ENCODE results near the gene PCED1A. TPM values are rescaled to one million over a fixed set of nuclear protein-coding genes. Genes with fewer than 3 reads are reported as not detected.

Gene PCED1A
- total and polyA plus RNA-seq, 9 of the 15 experiments (the other 6 are each of a cell fraction or from before 2014, with no cell fraction given), result 1.5 to 11.5 (median 5.9) TPM

GRCh38 chr20:2840138-2840966 is at the start of gene PCED1A, which contains the start of gene VPS16 (continued):
- TF ChIP-seq CEBPZ (IDR thresholded peaks at IDR 0.05; ENCODE audit: borderline replicate concordance, low read depth, low read length) (no peak), HNRNPK (IDR thresholded peaks at IDR 0.05; ENCODE audit: low read depth, low read length, poor library complexity, severe bottlenecking) (no peak), E2F4 (CRISPR knock-in tag; IDR thresholded peaks at IDR 0.05; ENCODE audit: low read depth) (no peak), SIX5 (IDR thresholded peaks at IDR 0.05; ENCODE audit: borderline replicate concordance in 1 of 2, insufficient read depth in 1 of 2, low read depth in 1 of 2, low read length in 2 of 2) (peak; percentile 64 to 75; a peak in 3 of 4 replicates), MXI1 (IDR thresholded peaks at IDR 0.05; ENCODE audit: low read depth, low read length) (no peak), RBM15 (IDR thresholded peaks at IDR 0.05; ENCODE audit: insufficient read depth, low read length) (no peak), TOE1 (IDR thresholded peaks at IDR 0.05; ENCODE audit: borderline replicate concordance) (peak; percentile 86), TOE1 (CRISPR knock-in tag; IDR thresholded peaks at IDR 0.05; ENCODE audit: borderline replicate concordance, low read depth) (no peak), CREBBP (IDR thresholded peaks at IDR 0.05; ENCODE audit: low read depth, low read length) (no peak), KAT7 (CRISPR knock-in tag; IDR thresholded peaks at IDR 0.05; ENCODE audit: borderline replicate concordance) (peak; percentile 81; the same call in 1 of the 2 replicates)
- TF ChIP-seq, protein P1, sequence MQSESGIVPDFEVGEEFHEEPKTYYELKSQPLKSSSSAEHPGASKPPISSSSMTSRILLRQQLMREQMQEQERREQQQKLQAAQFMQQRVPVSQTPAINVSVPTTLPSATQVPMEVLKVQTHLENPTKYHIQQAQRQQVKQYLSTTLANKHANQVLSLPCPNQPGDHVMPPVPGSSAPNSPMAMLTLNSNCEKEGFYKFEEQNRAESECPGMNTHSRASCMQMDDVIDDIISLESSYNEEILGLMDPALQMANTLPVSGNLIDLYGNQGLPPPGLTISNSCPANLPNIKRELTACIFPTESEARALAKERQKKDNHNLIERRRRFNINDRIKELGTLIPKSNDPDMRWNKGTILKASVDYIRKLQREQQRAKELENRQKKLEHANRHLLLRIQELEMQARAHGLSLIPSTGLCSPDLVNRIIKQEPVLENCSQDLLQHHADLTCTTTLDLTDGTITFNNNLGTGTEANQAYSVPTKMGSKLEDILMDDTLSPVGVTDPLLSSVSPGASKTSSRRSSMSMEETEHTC (IDR thresholded peaks at IDR 0.05), result peak; percentile 72; the same call in 1 of the 2 replicates
- TF ChIP-seq, protein P2, sequence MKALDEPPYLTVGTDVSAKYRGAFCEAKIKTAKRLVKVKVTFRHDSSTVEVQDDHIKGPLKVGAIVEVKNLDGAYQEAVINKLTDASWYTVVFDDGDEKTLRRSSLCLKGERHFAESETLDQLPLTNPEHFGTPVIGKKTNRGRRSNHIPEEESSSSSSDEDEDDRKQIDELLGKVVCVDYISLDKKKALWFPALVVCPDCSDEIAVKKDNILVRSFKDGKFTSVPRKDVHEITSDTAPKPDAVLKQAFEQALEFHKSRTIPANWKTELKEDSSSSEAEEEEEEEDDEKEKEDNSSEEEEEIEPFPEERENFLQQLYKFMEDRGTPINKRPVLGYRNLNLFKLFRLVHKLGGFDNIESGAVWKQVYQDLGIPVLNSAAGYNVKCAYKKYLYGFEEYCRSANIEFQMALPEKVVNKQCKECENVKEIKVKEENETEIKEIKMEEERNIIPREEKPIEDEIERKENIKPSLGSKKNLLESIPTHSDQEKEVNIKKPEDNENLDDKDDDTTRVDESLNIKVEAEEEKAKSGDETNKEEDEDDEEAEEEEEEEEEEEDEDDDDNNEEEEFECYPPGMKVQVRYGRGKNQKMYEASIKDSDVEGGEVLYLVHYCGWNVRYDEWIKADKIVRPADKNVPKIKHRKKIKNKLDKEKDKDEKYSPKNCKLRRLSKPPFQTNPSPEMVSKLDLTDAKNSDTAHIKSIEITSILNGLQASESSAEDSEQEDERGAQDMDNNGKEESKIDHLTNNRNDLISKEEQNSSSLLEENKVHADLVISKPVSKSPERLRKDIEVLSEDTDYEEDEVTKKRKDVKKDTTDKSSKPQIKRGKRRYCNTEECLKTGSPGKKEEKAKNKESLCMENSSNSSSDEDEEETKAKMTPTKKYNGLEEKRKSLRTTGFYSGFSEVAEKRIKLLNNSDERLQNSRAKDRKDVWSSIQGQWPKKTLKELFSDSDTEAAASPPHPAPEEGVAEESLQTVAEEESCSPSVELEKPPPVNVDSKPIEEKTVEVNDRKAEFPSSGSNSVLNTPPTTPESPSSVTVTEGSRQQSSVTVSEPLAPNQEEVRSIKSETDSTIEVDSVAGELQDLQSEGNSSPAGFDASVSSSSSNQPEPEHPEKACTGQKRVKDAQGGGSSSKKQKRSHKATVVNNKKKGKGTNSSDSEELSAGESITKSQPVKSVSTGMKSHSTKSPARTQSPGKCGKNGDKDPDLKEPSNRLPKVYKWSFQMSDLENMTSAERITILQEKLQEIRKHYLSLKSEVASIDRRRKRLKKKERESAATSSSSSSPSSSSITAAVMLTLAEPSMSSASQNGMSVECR (CRISPR knock-in tag; IDR thresholded peaks at IDR 0.05), result no peak; the same call in 1 of the 2 replicates
